Panc1 (cell line): ENCODE measurements around the gene CCDC85C. TPM values are rescaled to one million over a fixed set of nuclear protein-coding genes. Genes with fewer than 3 reads are reported as not detected.

Experiments used
- ATAC-seq: fragments of 200-7000 bp; cut with Tn5 transposase; 2 replicates; pipeline ENCODE4 v1.9.1; 2020; ENCODE audit warnings: mild to moderate bottlenecking, moderate library complexity
- BruUV-seq: library from RNA; stranded (reverse); fragments of 400-500 nt; replicated peaks from 2 replicates; lab custom pipeline; 2021; lab: Mats Ljungman, UMichigan
- CTCF ChIA-PET: fragments of 300-600 bp; sonication (Branson Sonifier 250); formaldehyde crosslinking; loops from one replicate; lab custom pipeline; 2022; ENCODE audit warnings: antibody characterized with exemption; lab: Charles Lee
- POLR2A ChIA-PET: fragments of 300-600 bp; sonication (Branson Sonifier 250); formaldehyde crosslinking; loops from one replicate; lab custom pipeline; 2022; ENCODE audit warnings: antibody characterized with exemption; lab: Charles Lee
- DNase-seq: peaks from one replicate; pipeline ENCODE4 v3.0.0-alpha.2; 2010; ENCODE audit warnings: low read depth, low spot score
- H3K27ac ChIP-seq: 2 replicates; pipeline ENCODE4 v1.5.1; 2011; ENCODE audit warnings: mild to moderate bottlenecking, low read length, inconsistent platforms
- H3K27me3 ChIP-seq: fragments of 200-500 bp; sonication (Bioruptor generic); 2 replicates; pipeline ENCODE4 v1.6.0; 2014; ENCODE audit warnings: low read length, inconsistent platforms; ENCODE audit not compliant: control insufficient read depth, insufficient read depth
- H3K36me3 ChIP-seq: fragments of 200-500 bp; sonication (Bioruptor generic); 2 replicates; pipeline ENCODE4 v1.5.1; 2014; ENCODE audit warnings: inconsistent platforms, mild to moderate bottlenecking, low read length, moderate library complexity; ENCODE audit not compliant: control insufficient read depth, insufficient read depth
- H3K4me1 ChIP-seq: 2 replicates; pipeline ENCODE4 v1.5.1; 2011; ENCODE audit warnings: inconsistent platforms, mild to moderate bottlenecking, low read length, moderate library complexity; ENCODE audit not compliant: control insufficient read depth, insufficient read depth
- H3K4me3 ChIP-seq, 2 experiments: 2 replicates each; pipeline ENCODE4 v1.5.1; 2011 to 2012; ENCODE audit warnings: low read depth in 2 of 2, low read length in 2 of 2, mild to moderate bottlenecking in 2 of 2, inconsistent platforms in 1 of 2, moderate library complexity in 1 of 2
- H3K9me3 ChIP-seq: fragments of 200-500 bp; sonication (Bioruptor generic); 2 replicates; pipeline ENCODE4 v1.5.1; 2014; ENCODE audit warnings: low read depth, mild to moderate bottlenecking, inconsistent platforms, low read length, moderate library complexity; ENCODE audit not compliant: control insufficient read depth, insufficient read depth
- CTCF ChIP-seq: fragments of 450-650 bp; IDR thresholded peaks from 2 replicates; pipeline ENCODE4 v1.5.1; 2017; ENCODE audit warnings: mild to moderate bottlenecking
- POLR2AphosphoS5 ChIP-seq: IDR thresholded peaks from 2 replicates; pipeline ENCODE4 v1.6.1; 2012; ENCODE audit warnings: mild to moderate bottlenecking, low read depth, low read length, moderate library complexity
- REST ChIP-seq, 2 experiments: IDR thresholded peaks; 2 replicates each; pipeline ENCODE4 v1.6.1; 2011 to 2012; ENCODE audit warnings: low read depth in 2 of 2, control low read depth in 1 of 2, low read length in 1 of 2, mild to moderate bottlenecking in 1 of 2, moderate library complexity in 1 of 2; ENCODE audit not compliant: insufficient read depth in 1 of 2
- SIN3A ChIP-seq: IDR thresholded peaks from 2 replicates; pipeline ENCODE4 v1.6.1; 2012; ENCODE audit warnings: low read depth, mild to moderate bottlenecking, low read length, moderate library complexity, borderline replicate concordance; ENCODE audit not compliant: insufficient read depth
- TCF7L2 ChIP-seq: IDR thresholded peaks from 2 replicates; pipeline ENCODE4 v1.6.1; 2011; ENCODE audit warnings: mild to moderate bottlenecking, low read depth, low read length, inconsistent platforms
- in situ Hi-C: cut with HindIII; loops from 2 replicates; pipeline ENCODE4 v1.10.0; 2016; ENCODE audit warnings: low sequenced_read_pairs, low pct_unique_long_range_greater_than_20kb
- intact Hi-C: fragments of 100-400 bp; cut with micrococcal nuclease; formaldehyde crosslinking; loops from one replicate; pipeline ENCODE4 v1.10.0; 2022; ENCODE audit not compliant: unreplicated experiment
- total RNA-seq: library from RNA; stranded (reverse); gene quantifications from one replicate; pipeline ENCODE4 v1.2.1, GENCODE V29; 2021; ENCODE audit not compliant: unreplicated experiment

CCDC85C gene
- total RNA-seq, 1 experiment from 2014 or later: 96.6 TPM

GRCh38 chr14:99481745-99482099 is 122.3 kb downstream of the CCDC85C start:
- BruUV-seq: no TSS peak
- intact Hi-C loops: no loop called here

GRCh38 chr14:99480917-99481744 is 122.9 kb downstream of the CCDC85C start, which contains the start of gene CCNK:
TSS of gene CCNK (plus strand) at chr14:99481409. CDS start at chr14:99492678, 11,269 bp downstream.
- ChIA-PET CTCF (no interaction called here), POLR2A (no interaction called here)
- TF ChIP-seq TCF7L2 (peak; percentile 27; the same call in 1 of the 2 replicates), SIN3A (no peak), POLR2AphosphoS5 (peak; percentile 77), REST (IDR thresholded peaks at IDR 0.05; ENCODE audit: insufficient read depth in 1 of 2, low read depth in 2 of 2, low read length in 1 of 2) (no peak), CTCF (no peak)
- Histone ChIP-seq H3K9me3 (no peaks in the 10 kb centered on the region), H3K4me1 (peaks cover 27% of the 10 kb centered on the region), H3K27ac (peak within 1 kb of the TSS; percentile 84), H3K27me3 (no peaks in the 10 kb centered on the region), H3K4me3 (peak within 1 kb of the TSS; percentile 93 to 98), H3K36me3 (peaks cover 5% of the 10 kb centered on the region; the same call in 1 of the 2 replicates)
- no TSS peak for BruUV-seq
- DNase-seq (peak; percentile 92), ATAC-seq (peak; percentile 96)
- intact Hi-C loops: no loop called here
- in situ Hi-C loops: no loop called here

More at GRCh38 chr14:99481745-99482099, 122.3 kb downstream of the CCDC85C start:
- ATAC-seq: no peak
- ChIA-PET POLR2A (no interaction called here), CTCF (no interaction called here)
- H3K4me3 ChIP-seq: peak overlapping the region; percentile 93 to 98
- in situ Hi-C loops: no loop called here
- H3K4me1 ChIP-seq: peaks cover 26% of the 10 kb centered on the region
- no peak for DNase-seq
- no peak for TF ChIP-seq POLR2AphosphoS5
- H3K36me3 ChIP-seq: peaks cover 5% of the 10 kb centered on the region; the same call in 1 of the 2 replicates
- H3K27ac ChIP-seq: peak overlapping the region; percentile 84
- H3K9me3 ChIP-seq: no peaks in the 10 kb centered on the region
- H3K27me3 ChIP-seq: no peaks in the 10 kb centered on the region
